ENCODE measurements around the gene MYO3B. TPM values are rescaled to one million over a fixed set of nuclear protein-coding genes. Genes with fewer than 3 reads are reported as not detected.

MYO3B gene
- polyA plus RNA-seq, 1 of the 3 experiments (the other 2 are of a cell fraction): not detected

DNA sequence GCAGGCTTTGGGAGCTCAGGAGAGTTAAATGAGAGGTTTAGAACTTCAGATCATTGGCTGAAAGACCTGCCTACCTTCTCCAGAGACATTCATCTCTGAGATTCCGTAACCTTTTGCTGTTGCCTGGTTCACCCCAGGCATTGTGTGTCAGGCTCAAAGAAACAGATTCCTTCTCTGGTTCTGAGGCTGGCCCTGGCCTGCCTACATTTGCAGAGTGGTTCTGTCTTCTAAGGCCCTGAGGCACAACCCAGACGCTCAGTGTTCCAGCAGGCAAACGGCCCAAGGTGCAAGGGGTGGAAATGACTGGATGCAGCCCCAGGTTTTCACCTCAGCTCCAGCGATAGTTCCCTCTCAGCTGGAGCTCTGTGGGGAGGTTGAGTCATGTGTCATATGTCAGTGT lies 48.3 kb downstream of the MYO3B start:
- TF ChIP-seq, protein P1, sequence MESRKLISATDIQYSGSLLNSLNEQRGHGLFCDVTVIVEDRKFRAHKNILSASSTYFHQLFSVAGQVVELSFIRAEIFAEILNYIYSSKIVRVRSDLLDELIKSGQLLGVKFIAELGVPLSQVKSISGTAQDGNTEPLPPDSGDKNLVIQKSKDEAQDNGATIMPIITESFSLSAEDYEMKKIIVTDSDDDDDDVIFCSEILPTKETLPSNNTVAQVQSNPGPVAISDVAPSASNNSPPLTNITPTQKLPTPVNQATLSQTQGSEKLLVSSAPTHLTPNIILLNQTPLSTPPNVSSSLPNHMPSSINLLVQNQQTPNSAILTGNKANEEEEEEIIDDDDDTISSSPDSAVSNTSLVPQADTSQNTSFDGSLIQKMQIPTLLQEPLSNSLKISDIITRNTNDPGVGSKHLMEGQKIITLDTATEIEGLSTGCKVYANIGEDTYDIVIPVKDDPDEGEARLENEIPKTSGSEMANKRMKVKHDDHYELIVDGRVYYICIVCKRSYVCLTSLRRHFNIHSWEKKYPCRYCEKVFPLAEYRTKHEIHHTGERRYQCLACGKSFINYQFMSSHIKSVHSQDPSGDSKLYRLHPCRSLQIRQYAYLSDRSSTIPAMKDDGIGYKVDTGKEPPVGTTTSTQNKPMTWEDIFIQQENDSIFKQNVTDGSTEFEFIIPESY (IDR thresholded peaks at IDR 0.05; ENCODE audit: borderline replicate concordance, low read depth): no peak
- no peak for TF ChIP-seq EZH2phosphoT487 (IDR thresholded peaks at IDR 0.05; ENCODE audit: borderline replicate concordance, low read depth)
- no peak for TF ChIP-seq POLR2AphosphoS5 (IDR thresholded peaks at IDR 0.05; ENCODE audit: low read depth, low read length)
- no peak for TF ChIP-seq RCOR1 (IDR thresholded peaks at IDR 0.05; ENCODE audit: low read length)
- no peak for TF ChIP-seq CHD2 (IDR thresholded peaks at IDR 0.05; ENCODE audit: low read length, partially characterized antibody)
- TF ChIP-seq FOXM1 (IDR thresholded peaks at IDR 0.05; ENCODE audit: low read depth): no peak
- 82% methylated on average over 4 of the region's 4 CpGs for WGBS (ENCODE audit: low lambda C conversion rate)
- Histone ChIP-seq H3K27me3 (ENCODE audit: insufficient read depth) (no peaks in the 10 kb centered on the region), H3K36me3 (replicated peaks in 1 of 2; ENCODE audit: control insufficient read depth in 1 of 2, insufficient read depth in 2 of 2, low read length in 1 of 2) (no peaks in the 10 kb centered on the region), H4K20me1 (ENCODE audit: insufficient read depth) (no peaks in the 10 kb centered on the region), H3K9me2 (no peaks in the 10 kb centered on the region), H3K4me1 (ENCODE audit: control insufficient read depth in 1 of 2, insufficient read depth in 2 of 2, low read depth in 1 of 2, low read length in 1 of 2) (peaks cover 0 to 16% of the 10 kb centered on the region in 2 experiments; a peak in 3 of 4 replicates), H3K9ac (no peak overlapping the region), H3K4me3 (ENCODE audit: low read depth in 2 of 2, low read length in 1 of 2) (no peak overlapping the region), H3K9me3 (no peaks in the 10 kb centered on the region), H3K4me2 (no peak overlapping the region), H3K27ac (ENCODE audit: low read depth in 2 of 2, low read length in 1 of 2) (no peak overlapping the region), H3F3A (replicated peaks; ENCODE audit: insufficient read depth) (no peaks in the 10 kb centered on the region), H3K79me2 (ENCODE audit: insufficient read depth) (no peaks in the 10 kb centered on the region), H2AFZ (ENCODE audit: low read depth) (no peak overlapping the region)
- POLR2A ChIA-PET: no interaction called here
- CTCF ChIA-PET: interaction anchor here (1.0 kb wide), 1 partner anchor 10 kb away, joined by 4 read pairs; no protein-coding TSS in a partner anchor
- no peak for DNase-seq

DNA sequence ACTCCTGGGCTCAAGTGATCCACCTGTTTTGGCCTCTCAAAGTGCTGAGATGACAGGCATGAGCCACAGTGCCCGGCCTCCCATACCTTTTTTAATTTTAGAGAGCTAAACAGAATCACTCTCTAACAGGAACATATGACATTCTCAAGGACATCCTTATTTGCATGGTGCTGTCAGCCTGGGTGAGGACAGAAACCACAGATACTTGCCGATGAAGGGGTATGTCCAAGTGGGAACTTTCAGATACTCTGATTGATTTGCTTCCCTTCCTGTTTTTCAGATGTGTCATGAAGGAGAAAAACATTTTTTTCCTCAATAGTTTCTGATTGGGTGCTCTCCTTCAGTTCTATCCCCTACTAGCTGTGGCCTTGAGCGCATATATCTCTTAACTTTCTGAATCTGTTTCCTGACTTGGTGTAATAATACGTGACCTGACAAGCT lies 49.6 kb downstream of the MYO3B start:
- WGBS (ENCODE audit: low lambda C conversion rate): 93% methylated on average over 4 of the region's 4 CpGs
- DNase-seq: no peak
- no peak overlapping the region for H3K9ac ChIP-seq
- ChIA-PET POLR2A (interaction anchor here (0.7 kb wide), 1 partner anchor 296 kb away, joined by 3 read pairs; no protein-coding TSS in a partner anchor), CTCF (interaction anchor here (1.2 to 1.3 kb wide), 2 partner anchors 8 to 589 kb away, joined by 3 to 6 read pairs; partner anchors contain the start of gene GAD1)
- no peak overlapping the region for H3K4me3 ChIP-seq (ENCODE audit: low read depth in 2 of 2, low read length in 1 of 2)
- H3K4me1 ChIP-seq (ENCODE audit: control insufficient read depth in 1 of 2, insufficient read depth in 2 of 2, low read depth in 1 of 2, low read length in 1 of 2): peaks cover 0 to 11% of the 10 kb centered on the region in 2 experiments; a peak in 3 of 4 replicates
- H2AFZ ChIP-seq (ENCODE audit: low read depth): no peak overlapping the region
- H4K20me1 ChIP-seq (ENCODE audit: insufficient read depth): no peaks in the 10 kb centered on the region
- H3K4me2 ChIP-seq: no peak overlapping the region
- no peaks in the 10 kb centered on the region for H3K9me3 ChIP-seq
- H3K27me3 ChIP-seq (ENCODE audit: insufficient read depth): no peaks in the 10 kb centered on the region
- H3K36me3 ChIP-seq (replicated peaks in 1 of 2; ENCODE audit: control insufficient read depth in 1 of 2, insufficient read depth in 2 of 2, low read length in 1 of 2): no peaks in the 10 kb centered on the region
- no peak overlapping the region for H3K27ac ChIP-seq (ENCODE audit: low read depth in 2 of 2, low read length in 1 of 2)
- H3F3A ChIP-seq (replicated peaks; ENCODE audit: insufficient read depth): no peaks in the 10 kb centered on the region
- H3K79me2 ChIP-seq (ENCODE audit: insufficient read depth): no peaks in the 10 kb centered on the region
- H3K9me2 ChIP-seq: no peaks in the 10 kb centered on the region
- TF ChIP-seq, protein P2, sequence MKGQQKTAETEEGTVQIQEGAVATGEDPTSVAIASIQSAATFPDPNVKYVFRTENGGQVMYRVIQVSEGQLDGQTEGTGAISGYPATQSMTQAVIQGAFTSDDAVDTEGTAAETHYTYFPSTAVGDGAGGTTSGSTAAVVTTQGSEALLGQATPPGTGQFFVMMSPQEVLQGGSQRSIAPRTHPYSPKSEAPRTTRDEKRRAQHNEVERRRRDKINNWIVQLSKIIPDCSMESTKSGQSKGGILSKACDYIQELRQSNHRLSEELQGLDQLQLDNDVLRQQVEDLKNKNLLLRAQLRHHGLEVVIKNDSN (IDR thresholded peaks at IDR 0.05; ENCODE audit: borderline replicate concordance, low read depth): no peak
- TF ChIP-seq, protein P3, sequence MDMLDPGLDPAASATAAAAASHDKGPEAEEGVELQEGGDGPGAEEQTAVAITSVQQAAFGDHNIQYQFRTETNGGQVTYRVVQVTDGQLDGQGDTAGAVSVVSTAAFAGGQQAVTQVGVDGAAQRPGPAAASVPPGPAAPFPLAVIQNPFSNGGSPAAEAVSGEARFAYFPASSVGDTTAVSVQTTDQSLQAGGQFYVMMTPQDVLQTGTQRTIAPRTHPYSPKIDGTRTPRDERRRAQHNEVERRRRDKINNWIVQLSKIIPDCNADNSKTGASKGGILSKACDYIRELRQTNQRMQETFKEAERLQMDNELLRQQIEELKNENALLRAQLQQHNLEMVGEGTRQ (IDR thresholded peaks at IDR 0.05; ENCODE audit: borderline replicate concordance, low read depth, low read length): no peak
- TF ChIP-seq SMC3 (IDR thresholded peaks at IDR 0.05; ENCODE audit: low read depth, low read length): no peak
- TF ChIP-seq, protein P4, sequence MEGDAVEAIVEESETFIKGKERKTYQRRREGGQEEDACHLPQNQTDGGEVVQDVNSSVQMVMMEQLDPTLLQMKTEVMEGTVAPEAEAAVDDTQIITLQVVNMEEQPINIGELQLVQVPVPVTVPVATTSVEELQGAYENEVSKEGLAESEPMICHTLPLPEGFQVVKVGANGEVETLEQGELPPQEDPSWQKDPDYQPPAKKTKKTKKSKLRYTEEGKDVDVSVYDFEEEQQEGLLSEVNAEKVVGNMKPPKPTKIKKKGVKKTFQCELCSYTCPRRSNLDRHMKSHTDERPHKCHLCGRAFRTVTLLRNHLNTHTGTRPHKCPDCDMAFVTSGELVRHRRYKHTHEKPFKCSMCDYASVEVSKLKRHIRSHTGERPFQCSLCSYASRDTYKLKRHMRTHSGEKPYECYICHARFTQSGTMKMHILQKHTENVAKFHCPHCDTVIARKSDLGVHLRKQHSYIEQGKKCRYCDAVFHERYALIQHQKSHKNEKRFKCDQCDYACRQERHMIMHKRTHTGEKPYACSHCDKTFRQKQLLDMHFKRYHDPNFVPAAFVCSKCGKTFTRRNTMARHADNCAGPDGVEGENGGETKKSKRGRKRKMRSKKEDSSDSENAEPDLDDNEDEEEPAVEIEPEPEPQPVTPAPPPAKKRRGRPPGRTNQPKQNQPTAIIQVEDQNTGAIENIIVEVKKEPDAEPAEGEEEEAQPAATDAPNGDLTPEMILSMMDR (IDR thresholded peaks at IDR 0.05): no peak
- TF ChIP-seq FOXM1 (IDR thresholded peaks at IDR 0.05; ENCODE audit: low read depth): no peak
- TF ChIP-seq FOSL2 (IDR thresholded peaks at IDR 0.05; ENCODE audit: borderline replicate concordance, low read depth): no peak
- no peak for TF ChIP-seq GATA2 (CRISPR knock-in tag; IDR thresholded peaks at IDR 0.05)
- no peak for TF ChIP-seq RFX5 (IDR thresholded peaks at IDR 0.05; ENCODE audit: low read length)
- TF ChIP-seq ELF1 (IDR thresholded peaks at IDR 0.05): no peak
- no peak for TF ChIP-seq FOXJ3 (CRISPR knock-in tag; IDR thresholded peaks at IDR 0.05)
- TF ChIP-seq, protein P5, sequence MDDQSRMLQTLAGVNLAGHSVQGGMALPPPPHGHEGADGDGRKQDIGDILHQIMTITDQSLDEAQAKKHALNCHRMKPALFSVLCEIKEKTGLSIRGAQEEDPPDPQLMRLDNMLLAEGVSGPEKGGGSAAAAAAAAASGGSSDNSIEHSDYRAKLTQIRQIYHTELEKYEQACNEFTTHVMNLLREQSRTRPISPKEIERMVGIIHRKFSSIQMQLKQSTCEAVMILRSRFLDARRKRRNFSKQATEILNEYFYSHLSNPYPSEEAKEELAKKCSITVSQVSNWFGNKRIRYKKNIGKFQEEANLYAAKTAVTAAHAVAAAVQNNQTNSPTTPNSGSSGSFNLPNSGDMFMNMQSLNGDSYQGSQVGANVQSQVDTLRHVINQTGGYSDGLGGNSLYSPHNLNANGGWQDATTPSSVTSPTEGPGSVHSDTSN (IDR thresholded peaks at IDR 0.05): no peak
- no peak for TF ChIP-seq MXI1 (IDR thresholded peaks at IDR 0.05; ENCODE audit: low read depth, low read length)
- TF ChIP-seq TEAD4 (IDR thresholded peaks at IDR 0.05; ENCODE audit: borderline replicate concordance, insufficient read depth): no peak
- no peak for TF ChIP-seq CHD2 (IDR thresholded peaks at IDR 0.05; ENCODE audit: low read length, partially characterized antibody)

Measured in SK-N-SH (cell line).